Measurements from ENCODE around the gene LEF1. TPM values are rescaled to one million over a fixed set of nuclear protein-coding genes. Genes with fewer than 3 reads are reported as not detected.

Gene LEF1
- total and polyA plus RNA-seq, 8 donors, result 4.1 to 49.4 (median 33.8) TPM

- intact Hi-C loops (cut with DNase I), result no loop called here
- DNase-seq (no peak), ATAC-seq (no peak)
- Histone ChIP-seq H3K27me3 (no peaks in the 10 kb centered on the region), H3K36me3 (no peaks in the 10 kb centered on the region), H3K27ac (no peak overlapping the region), H3K4me3 (no peak overlapping the region), H3K9me3 (no peaks in the 10 kb centered on the region), H3K4me1 (no peaks in the 10 kb centered on the region)
- TF ChIP-seq CTCF (IDR thresholded peaks at IDR 0.05), result no peak
These were observed 62.5 kb downstream of the LEF1 start for GRCh38 chr4:108106186-108106585.

- no peaks in the 10 kb centered on the region for H3K36me3 ChIP-seq
- no peak for DNase-seq
- intact Hi-C loops (cut with DNase I), result no loop called here
- H3K4me1 ChIP-seq, result no peaks in the 10 kb centered on the region
- H3K4me3 ChIP-seq, result no peak overlapping the region
- ATAC-seq, result no peak
- no peak overlapping the region for H3K27ac ChIP-seq
- no peak for TF ChIP-seq CTCF (IDR thresholded peaks at IDR 0.05)
- no peaks in the 10 kb centered on the region for H3K27me3 ChIP-seq
- no peaks in the 10 kb centered on the region for H3K9me3 ChIP-seq
These were observed 65.5 kb downstream of the LEF1 start for GRCh38 chr4:108103099-108103862.

GRCh38 chr4:108100827-108101226, 67.9 kb downstream of the LEF1 start:
- intact Hi-C loops (cut with DNase I), result no loop called here
- no peaks in the 10 kb centered on the region for H3K36me3 ChIP-seq
- no peak for DNase-seq

GRCh38 chr4:108099838-108100237, 68.9 kb downstream of the LEF1 start:
- DNase-seq (no peak), ATAC-seq (no peak)
- Histone ChIP-seq H3K27ac (no peak overlapping the region), H3K9me3 (no peaks in the 10 kb centered on the region), H3K36me3 (no peaks in the 10 kb centered on the region), H3K4me3 (no peak overlapping the region), H3K27me3 (no peaks in the 10 kb centered on the region), H3K4me1 (no peaks in the 10 kb centered on the region)
- TF ChIP-seq CTCF (IDR thresholded peaks at IDR 0.05), result no peak
- intact Hi-C loops (cut with DNase I), result no loop called here

More at GRCh38 chr4:108100827-108101226, 67.9 kb downstream of the LEF1 start:
- Histone ChIP-seq H3K9me3 (no peaks in the 10 kb centered on the region), H3K4me3 (no peak overlapping the region), H3K27ac (no peak overlapping the region), H3K27me3 (no peaks in the 10 kb centered on the region), H3K4me1 (no peaks in the 10 kb centered on the region)
- no peak for TF ChIP-seq CTCF (IDR thresholded peaks at IDR 0.05)
- no peak for ATAC-seq

GRCh38 chr4:108097990-108098553, 70.7 kb downstream of the LEF1 start:
- Histone ChIP-seq H3K27me3 (no peaks in the 10 kb centered on the region), H3K9me3 (no peaks in the 10 kb centered on the region), H3K27ac (no peak overlapping the region), H3K4me1 (no peaks in the 10 kb centered on the region), H3K4me3 (no peak overlapping the region), H3K36me3 (no peaks in the 10 kb centered on the region)
- intact Hi-C loops (cut with DNase I), result no loop called here
- DNase-seq, result no peak
- no peak for TF ChIP-seq CTCF (IDR thresholded peaks at IDR 0.05)
- no peak for ATAC-seq

Data from left lung (tissue), 10 donors.